ENCODE data around the gene PPARD. TPM values are rescaled to one million over a fixed set of nuclear protein-coding genes. Genes with fewer than 3 reads are reported as not detected.

PPARD gene
- total and polyA plus RNA-seq, 2 of the 13 experiments (the other 11 are each of a cell fraction or from before 2014, with no cell fraction given): 6.1 to 13.3 TPM

GRCh38 chr6:35297601-35298481, 44.5 kb upstream of the PPARD start, which contains the start of gene DEF6 (continued):
- TF ChIP-seq MLXIP (CRISPR knock-in tag; IDR thresholded peaks at IDR 0.05; ENCODE audit: borderline replicate concordance) (no peak), ZNF639 (CRISPR knock-in tag; conservative IDR thresholded peaks at IDR 0.05) (peak; percentile 50; the same call in 1 of the 2 replicates), DR1 (CRISPR knock-in tag; IDR thresholded peaks at IDR 0.05) (0 out of 2 replicates have a peak, but pooled peaks have one; percentile 20), HINFP (CRISPR knock-in tag; IDR thresholded peaks at IDR 0.05; ENCODE audit: low read depth) (peak; percentile 85), THAP9 (CRISPR knock-in tag; IDR thresholded peaks at IDR 0.05; ENCODE audit: borderline replicate concordance) (peak; percentile 79; the same call in 1 of the 2 replicates), SP1 (IDR thresholded peaks at IDR 0.05) (no peak), SP1 (CRISPR knock-in tag; IDR thresholded peaks at IDR 0.05) (peak; percentile 75), KAT2B (IDR thresholded peaks at IDR 0.05; ENCODE audit: borderline replicate concordance, low read depth, low read length) (no peak), HMGXB3 (CRISPR knock-in tag; IDR thresholded peaks at IDR 0.05; ENCODE audit: borderline replicate concordance) (peak; percentile 59; the same call in 1 of the 2 replicates), MAX (IDR thresholded peaks at IDR 0.05) (peak; percentile 77), ZSCAN29 (CRISPR knock-in tag; conservative IDR thresholded peaks at IDR 0.05) (peak; percentile 100), GABPB1 (CRISPR knock-in tag; IDR thresholded peaks at IDR 0.05) (peak; percentile 87), ZNF615 (CRISPR knock-in tag; IDR thresholded peaks at IDR 0.05; ENCODE audit: borderline replicate concordance) (no peak), ZNF331 (CRISPR knock-in tag; IDR thresholded peaks at IDR 0.05) (peak; percentile 93)

All from HepG2 (cell line).